HEK293 (cell line): Measurements from ENCODE around the gene SLC7A4.

Experiments
- ELK4 ChIP-seq: IDR thresholded peaks from 2 replicates; pipeline ENCODE4 v1.6.1; 2011; ENCODE audit warnings: mild to moderate bottlenecking, low read depth, low read length, borderline replicate concordance
- HOXD13 ChIP-seq: sonication (generic); formaldehyde crosslinking; IDR thresholded peaks from 2 replicates; pipeline ENCODE4 v1.8.0; 2022; ENCODE audit warnings: missing genetic modification reagents, borderline replicate concordance
- MZF1 ChIP-seq: fragments of 450-650 bp; formaldehyde crosslinking; IDR thresholded peaks from 2 replicates; pipeline ENCODE4 v1.5.1; 2017; ENCODE audit warnings: missing biosample characterization, missing genetic modification characterization, borderline replicate concordance
- OVOL3 ChIP-seq: fragments of 450-650 bp; formaldehyde crosslinking; IDR thresholded peaks from 2 replicates; pipeline ENCODE4 v1.5.1; 2016; ENCODE audit warnings: missing biosample characterization, missing genetic modification characterization
- PRDM2 ChIP-seq: fragments of 450-650 bp; formaldehyde crosslinking; IDR thresholded peaks from 2 replicates; pipeline ENCODE4 v1.5.1; 2016; ENCODE audit warnings: missing biosample characterization, missing genetic modification characterization, borderline replicate concordance
- SETDB1 ChIP-seq: IDR thresholded peaks from one replicate; pipeline ENCODE4 v1.6.1; 2017; ENCODE audit warnings: mild to moderate bottlenecking, low read length, moderate library complexity, mixed read lengths; ENCODE audit not compliant: insufficient read length
- ZBTB11 ChIP-seq: fragments of 450-650 bp; formaldehyde crosslinking; conservative IDR thresholded peaks from 2 replicates; pipeline ENCODE4 v1.5.1; 2016; ENCODE audit warnings: low read depth, missing biosample characterization, missing genetic modification characterization
- ZBTB48 ChIP-seq: fragments of 450-650 bp; formaldehyde crosslinking; IDR thresholded peaks from 2 replicates; pipeline ENCODE4 v1.5.1; 2016; ENCODE audit warnings: missing biosample characterization, missing genetic modification characterization
- ZBTB8A ChIP-seq: fragments of 450-650 bp; formaldehyde crosslinking; IDR thresholded peaks from 2 replicates; pipeline ENCODE4 v1.5.1; 2016; ENCODE audit warnings: missing biosample characterization, missing genetic modification characterization
- ZFHX2 ChIP-seq: fragments of 450-650 bp; formaldehyde crosslinking; conservative IDR thresholded peaks from 2 replicates; pipeline ENCODE4 v1.5.1; 2016; ENCODE audit warnings: missing biosample characterization, missing genetic modification characterization
- ZFP3 ChIP-seq: fragments of 450-650 bp; formaldehyde crosslinking; IDR thresholded peaks from 2 replicates; pipeline ENCODE4 v1.5.1; 2016; ENCODE audit warnings: low read depth, missing biosample characterization, missing genetic modification characterization
- ZFP37 ChIP-seq: fragments of 450-650 bp; formaldehyde crosslinking; IDR thresholded peaks from 2 replicates; pipeline ENCODE4 v1.5.1; 2016; ENCODE audit warnings: missing biosample characterization, missing genetic modification characterization
- ZNF132 ChIP-seq: fragments of 450-650 bp; formaldehyde crosslinking; IDR thresholded peaks from 2 replicates; pipeline ENCODE4 v1.5.1; 2017; ENCODE audit warnings: missing biosample characterization, missing genetic modification characterization, borderline replicate concordance
- ZNF146 ChIP-seq: fragments of 450-650 bp; formaldehyde crosslinking; IDR thresholded peaks from 2 replicates; pipeline ENCODE4 v1.5.1; 2016; ENCODE audit warnings: missing biosample characterization, missing genetic modification characterization
- ZNF221 ChIP-seq: fragments of 450-650 bp; formaldehyde crosslinking; IDR thresholded peaks from 2 replicates; pipeline ENCODE4 v1.5.1; 2017; ENCODE audit warnings: missing biosample characterization, missing genetic modification characterization, borderline replicate concordance
- ZNF274 ChIP-seq, 2 experiments: fragments of 200-500 bp in 1 of 2; fragments of 450-650 bp in 1 of 2; sonication (Bioruptor generic) in 1 of 2; formaldehyde crosslinking in 1 of 2; IDR thresholded peaks; 2 replicates each; pipeline versions ENCODE4 v1.5.1 to v1.6.1; 2014 to 2016; ENCODE audit warnings: borderline replicate concordance in 1 of 2, inconsistent platforms in 1 of 2, low read length in 1 of 2, missing biosample characterization in 1 of 2, missing genetic modification characterization in 1 of 2
- ZNF335 ChIP-seq: fragments of 450-650 bp; formaldehyde crosslinking; conservative IDR thresholded peaks from 2 replicates; pipeline ENCODE4 v1.5.1; 2016; ENCODE audit warnings: missing biosample characterization, missing genetic modification characterization
- ZNF501 ChIP-seq: fragments of 450-650 bp; formaldehyde crosslinking; IDR thresholded peaks from 2 replicates; pipeline ENCODE4 v1.5.1; 2016; ENCODE audit warnings: missing biosample characterization, missing genetic modification characterization
- ZNF513 ChIP-seq: fragments of 450-650 bp; IDR thresholded peaks from 2 replicates; pipeline ENCODE4 v1.5.1; 2018; ENCODE audit warnings: missing biosample characterization, missing genetic modification characterization
- ZNF518A ChIP-seq: fragments of 450-650 bp; formaldehyde crosslinking; conservative IDR thresholded peaks from 2 replicates; pipeline ENCODE4 v1.5.1; 2016; ENCODE audit warnings: low read depth, missing biosample characterization, missing genetic modification characterization
- ZNF621 ChIP-seq: fragments of 450-650 bp; formaldehyde crosslinking; IDR thresholded peaks from 2 replicates; pipeline ENCODE4 v1.5.1; 2017; ENCODE audit warnings: missing biosample characterization, missing genetic modification characterization

SLC7A4 gene

GRCh38 chr22:21001601-21002325 lies 30.6 kb downstream of the SLC7A4 start, which contains the start of gene THAP7 (continued):
- TF ChIP-seq ZNF518A (tag by site-specific recombination) = peak; percentile 60
- TF ChIP-seq ZFP37 (tag by site-specific recombination) = peak; percentile 50
- TF ChIP-seq ZBTB8A (tag by site-specific recombination) = peak; percentile 28
- no peak for TF ChIP-seq ZFP3 (tag by site-specific recombination)
- no peak for TF ChIP-seq SETDB1
- TF ChIP-seq OVOL3 (tag by site-specific recombination) = no peak
- TF ChIP-seq ZNF513 (tag by site-specific recombination) = no peak
- 0 out of 2 replicates have a peak, but pooled peaks have one; percentile 8 for TF ChIP-seq ZNF335 (tag by site-specific recombination)
- TF ChIP-seq MZF1 (tag by site-specific recombination) = no peak
- TF ChIP-seq PRDM2 (tag by site-specific recombination) = no peak
- no peak; the same call in 1 of the 2 replicates for TF ChIP-seq ELK4
- TF ChIP-seq ZNF146 = no peak
- no peak for TF ChIP-seq ZNF221
- no peak for TF ChIP-seq ZNF132 (tag by site-specific recombination)
- TF ChIP-seq HOXD13 = no peak
- TF ChIP-seq ZNF501 (tag by site-specific recombination) = peak; percentile 86; the same call in 1 of the 2 replicates
- peak; percentile 79 for TF ChIP-seq ZFHX2 (tag by site-specific recombination)
- no peak for TF ChIP-seq ZBTB48
- no peak for TF ChIP-seq ZNF274 (IDR thresholded peaks at IDR 0.05; ENCODE audit: low read length)
- TF ChIP-seq ZNF274 (tag by site-specific recombination; IDR thresholded peaks at IDR 0.05; ENCODE audit: borderline replicate concordance) = no peak
- TF ChIP-seq ZNF621 = no peak
- TF ChIP-seq ZBTB11 (tag by site-specific recombination) = peak; percentile 79
